K562 (cell line): Measurements from ENCODE around the gene KCNA10. TPM values are rescaled to one million over a fixed set of nuclear protein-coding genes. Genes with fewer than 3 reads are reported as not detected.

Experiments
- CSDE1 ChIP-seq, 2 experiments: fragments of 450-650 bp; IDR thresholded peaks; 2 replicates each; pipeline ENCODE4 v1.6.1; 2016; ENCODE audit warnings: mild to moderate bottlenecking in 1 of 2
- ELF2 ChIP-seq: fragments of 250-450 bp; sonication (Bioruptor Pico); IDR thresholded peaks from 2 replicates; pipeline ENCODE4 v1.5.0; 2021; ENCODE audit warnings: mild to moderate bottlenecking
- ESRRB ChIP-seq: fragments of 250-450 bp; sonication (Bioruptor Pico); IDR thresholded peaks from 2 replicates; pipeline ENCODE4 v1.5.0; 2020; ENCODE audit warnings: mild to moderate bottlenecking, moderate library complexity, borderline replicate concordance
- MAFG ChIP-seq: fragments of 450-650 bp; conservative IDR thresholded peaks from 2 replicates; pipeline ENCODE4 v1.6.1; 2016; ENCODE audit warnings: missing genetic modification characterization, missing compliant biosample characterization
- MED1 ChIP-seq: sonication (generic); formaldehyde crosslinking; IDR thresholded peaks from 2 replicates; pipeline ENCODE4 v1.8.1; 2023; ENCODE audit warnings: missing genetic modification reagents, borderline replicate concordance
- MEIS2 ChIP-seq: fragments of 450-650 bp; IDR thresholded peaks from 2 replicates; pipeline ENCODE4 v1.6.1; 2014; ENCODE audit warnings: mild to moderate bottlenecking; ENCODE audit not compliant: partially characterized antibody
- MTA2 ChIP-seq: fragments of 450-650 bp; IDR thresholded peaks from 2 replicates; pipeline ENCODE4 v1.6.1; 2016; ENCODE audit warnings: low read depth
- PHB2 ChIP-seq: fragments of 450-650 bp; IDR thresholded peaks from 2 replicates; pipeline ENCODE4 v1.6.1; 2017; ENCODE audit warnings: low read depth
- U2AF2 ChIP-seq: fragments of 200-400 bp; formaldehyde crosslinking; optimal IDR thresholded peaks from 2 replicates; pipeline ENCODE3; 2017; ENCODE audit warnings: low read depth, mild to moderate bottlenecking, low read length
- ZBTB7A ChIP-seq: IDR thresholded peaks from 2 replicates; pipeline ENCODE4 v1.6.1; 2011; ENCODE audit warnings: low read depth, mild to moderate bottlenecking, low read length, moderate library complexity, borderline replicate concordance; ENCODE audit not compliant: control insufficient read depth
- ZNF696 ChIP-seq: fragments of 250-450 bp; sonication (Bioruptor Pico); conservative IDR thresholded peaks from 2 replicates; pipeline ENCODE4 v1.4.0; 2020; ENCODE audit warnings: mild to moderate bottlenecking, moderate library complexity
- ZNF778 ChIP-seq: fragments of 450-650 bp; formaldehyde crosslinking; IDR thresholded peaks from 2 replicates; pipeline ENCODE4 v1.4.0; 2020; ENCODE audit warnings: mild to moderate bottlenecking, moderate library complexity
- polyA plus RNA-seq, 8 experiments: library from polyadenylated mRNA; depleted of rRNA in 4 of 8; stranded (reverse) in 5 of 8; unstranded in 3 of 8; fragments of >200 nt; fragmentation: Nextera tagmentation in 2 of 8; fragmentation: Illumina TruSeq in 1 of 8; extraction: Ambion mirVana in 2 of 8; extraction: Trizol in 1 of 8; gene quantifications; 2 replicates each; pipeline versions ENCODE4 v1.2.1 to v1.2.3, GENCODE V29; 2011 to 2014; ENCODE audit warnings: inconsistent platforms in 1 of 8, missing spikeins in 1 of 8
- total RNA-seq, 7 experiments: library from RNA; depleted of rRNA in 6 of 7; stranded (reverse); fragments of >200 nt in 6 of 7; fragmentation: Illumina TruSeq in 2 of 7; extraction: Trizol in 2 of 7; gene quantifications; 2 replicates each; pipeline versions ENCODE4 v1.2.1 to v1.2.3, GENCODE V29; 2011 to 2021; ENCODE audit warnings: low replicate concordance in 1 of 7
- TF ChIP-seq, protein P1 (sequence below), 2 experiments: IDR thresholded peaks; 2 replicates each; pipeline ENCODE4 v1.6.1; 2012; ENCODE audit warnings: improper control_type of control experiment in 2 of 2, low read depth in 2 of 2, low read length in 2 of 2, borderline replicate concordance in 1 of 2
- TF ChIP-seq, protein P2 (sequence below): IDR thresholded peaks from 2 replicates; pipeline ENCODE4 v1.6.1; 2011; ENCODE audit not compliant: insufficient read length; ENCODE audit errors: extremely low read depth
- TF ChIP-seq, protein P3 (sequence below), 2 experiments: fragments of 450-650 bp; IDR thresholded peaks; 2 replicates each; pipeline ENCODE4 v1.6.1; 2018; ENCODE audit warnings: mild to moderate bottlenecking in 2 of 2, low read depth in 1 of 2; ENCODE audit not compliant: partially characterized antibody in 2 of 2
- TF ChIP-seq, protein P4 (sequence below), 2 experiments: IDR thresholded peaks; 2 replicates each; pipeline ENCODE4 v1.6.1; 2011; ENCODE audit warnings: borderline replicate concordance in 1 of 2, control low read depth in 1 of 2, low read depth in 1 of 2, low read length in 1 of 2, mild to moderate bottlenecking in 1 of 2, mixed read lengths in 1 of 2, moderate library complexity in 1 of 2; ENCODE audit not compliant: insufficient read depth in 1 of 2, insufficient read length in 1 of 2, poor library complexity in 1 of 2, severe bottlenecking in 1 of 2; ENCODE audit errors: extremely low read depth in 1 of 2
- TF ChIP-seq, protein P5 (sequence below): sonication (generic); formaldehyde crosslinking; IDR thresholded peaks from 2 replicates; pipeline ENCODE4 v1.5.0; 2020; ENCODE audit warnings: missing genetic modification reagents

Gene KCNA10
- total and polyA plus RNA-seq, 9 of the 15 experiments (the other 6 are each of a cell fraction or from before 2014, with no cell fraction given) = not detected

DNA sequence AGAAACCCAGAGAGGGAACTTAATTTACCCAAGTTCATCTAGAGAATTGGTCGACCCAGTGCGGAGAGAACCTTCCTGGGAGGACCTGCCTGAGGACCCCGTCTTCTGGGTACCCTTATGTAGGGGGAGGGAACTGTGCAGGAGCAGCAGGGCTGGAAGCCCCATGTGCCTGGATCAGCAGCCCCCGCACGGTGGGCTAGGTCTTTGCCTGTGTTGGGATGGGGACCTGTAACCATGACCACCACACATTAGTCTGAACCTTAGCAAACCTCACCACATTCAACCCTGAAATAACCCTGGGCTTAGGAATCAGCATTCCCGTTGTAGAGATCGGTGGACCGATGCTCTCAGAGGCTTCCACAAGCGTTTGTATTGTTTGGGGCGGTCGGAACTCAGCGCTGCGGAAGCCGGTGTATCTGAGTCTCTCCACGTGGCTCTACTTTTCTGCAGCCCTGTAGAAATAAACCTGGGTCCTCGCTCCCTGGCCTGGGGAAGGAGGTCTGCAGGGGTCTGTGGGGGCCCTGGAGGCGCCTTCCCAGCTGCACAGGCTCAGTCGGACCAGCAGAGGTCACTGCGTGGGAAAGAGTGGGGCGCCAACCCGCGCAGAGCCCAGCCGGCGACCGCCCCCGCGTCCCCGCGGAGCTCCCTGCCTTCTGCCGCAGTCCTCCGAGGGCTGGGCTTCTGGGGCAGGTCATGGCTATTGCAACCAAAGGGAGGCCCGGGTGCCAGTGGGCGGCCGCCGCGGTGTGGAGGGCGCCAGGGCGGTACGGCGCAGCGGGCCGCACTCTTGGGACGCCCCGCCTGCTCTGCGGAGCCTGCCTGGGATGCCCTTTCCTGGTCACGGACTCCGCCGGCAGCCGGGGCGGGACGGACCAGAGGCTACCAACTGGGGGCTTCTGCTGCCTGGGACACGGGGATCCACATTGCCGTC, 36.2 kb upstream of the KCNA10 start (continued):
- TF ChIP-seq, protein P1, sequence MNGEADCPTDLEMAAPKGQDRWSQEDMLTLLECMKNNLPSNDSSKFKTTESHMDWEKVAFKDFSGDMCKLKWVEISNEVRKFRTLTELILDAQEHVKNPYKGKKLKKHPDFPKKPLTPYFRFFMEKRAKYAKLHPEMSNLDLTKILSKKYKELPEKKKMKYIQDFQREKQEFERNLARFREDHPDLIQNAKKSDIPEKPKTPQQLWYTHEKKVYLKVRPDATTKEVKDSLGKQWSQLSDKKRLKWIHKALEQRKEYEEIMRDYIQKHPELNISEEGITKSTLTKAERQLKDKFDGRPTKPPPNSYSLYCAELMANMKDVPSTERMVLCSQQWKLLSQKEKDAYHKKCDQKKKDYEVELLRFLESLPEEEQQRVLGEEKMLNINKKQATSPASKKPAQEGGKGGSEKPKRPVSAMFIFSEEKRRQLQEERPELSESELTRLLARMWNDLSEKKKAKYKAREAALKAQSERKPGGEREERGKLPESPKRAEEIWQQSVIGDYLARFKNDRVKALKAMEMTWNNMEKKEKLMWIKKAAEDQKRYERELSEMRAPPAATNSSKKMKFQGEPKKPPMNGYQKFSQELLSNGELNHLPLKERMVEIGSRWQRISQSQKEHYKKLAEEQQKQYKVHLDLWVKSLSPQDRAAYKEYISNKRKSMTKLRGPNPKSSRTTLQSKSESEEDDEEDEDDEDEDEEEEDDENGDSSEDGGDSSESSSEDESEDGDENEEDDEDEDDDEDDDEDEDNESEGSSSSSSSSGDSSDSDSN (IDR thresholded peaks at IDR 0.05; ENCODE audit: borderline replicate concordance in 1 of 2, low read depth in 2 of 2, low read length in 2 of 2) = peak in 1 of 2 experiments; percentile 83; a peak in 1 of 4 replicates
- TF ChIP-seq ELF2 (CRISPR knock-in tag) (no peak), ZNF778 (CRISPR knock-in tag) (no peak), MAFG (tag) (no peak), PHB2 (no peak), U2AF2 (no peak), ZNF696 (CRISPR knock-in tag) (no peak), CSDE1 (IDR thresholded peaks at IDR 0.05) (no peak), MTA2 (no peak), ESRRB (no peak), MEIS2 (no peak), MED1 (CRISPR knock-in tag) (no peak), ZBTB7A (peak; percentile 74; the same call in 1 of the 2 replicates)
- TF ChIP-seq, protein P2, sequence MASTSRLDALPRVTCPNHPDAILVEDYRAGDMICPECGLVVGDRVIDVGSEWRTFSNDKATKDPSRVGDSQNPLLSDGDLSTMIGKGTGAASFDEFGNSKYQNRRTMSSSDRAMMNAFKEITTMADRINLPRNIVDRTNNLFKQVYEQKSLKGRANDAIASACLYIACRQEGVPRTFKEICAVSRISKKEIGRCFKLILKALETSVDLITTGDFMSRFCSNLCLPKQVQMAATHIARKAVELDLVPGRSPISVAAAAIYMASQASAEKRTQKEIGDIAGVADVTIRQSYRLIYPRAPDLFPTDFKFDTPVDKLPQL = no peak
- TF ChIP-seq, protein P3, sequence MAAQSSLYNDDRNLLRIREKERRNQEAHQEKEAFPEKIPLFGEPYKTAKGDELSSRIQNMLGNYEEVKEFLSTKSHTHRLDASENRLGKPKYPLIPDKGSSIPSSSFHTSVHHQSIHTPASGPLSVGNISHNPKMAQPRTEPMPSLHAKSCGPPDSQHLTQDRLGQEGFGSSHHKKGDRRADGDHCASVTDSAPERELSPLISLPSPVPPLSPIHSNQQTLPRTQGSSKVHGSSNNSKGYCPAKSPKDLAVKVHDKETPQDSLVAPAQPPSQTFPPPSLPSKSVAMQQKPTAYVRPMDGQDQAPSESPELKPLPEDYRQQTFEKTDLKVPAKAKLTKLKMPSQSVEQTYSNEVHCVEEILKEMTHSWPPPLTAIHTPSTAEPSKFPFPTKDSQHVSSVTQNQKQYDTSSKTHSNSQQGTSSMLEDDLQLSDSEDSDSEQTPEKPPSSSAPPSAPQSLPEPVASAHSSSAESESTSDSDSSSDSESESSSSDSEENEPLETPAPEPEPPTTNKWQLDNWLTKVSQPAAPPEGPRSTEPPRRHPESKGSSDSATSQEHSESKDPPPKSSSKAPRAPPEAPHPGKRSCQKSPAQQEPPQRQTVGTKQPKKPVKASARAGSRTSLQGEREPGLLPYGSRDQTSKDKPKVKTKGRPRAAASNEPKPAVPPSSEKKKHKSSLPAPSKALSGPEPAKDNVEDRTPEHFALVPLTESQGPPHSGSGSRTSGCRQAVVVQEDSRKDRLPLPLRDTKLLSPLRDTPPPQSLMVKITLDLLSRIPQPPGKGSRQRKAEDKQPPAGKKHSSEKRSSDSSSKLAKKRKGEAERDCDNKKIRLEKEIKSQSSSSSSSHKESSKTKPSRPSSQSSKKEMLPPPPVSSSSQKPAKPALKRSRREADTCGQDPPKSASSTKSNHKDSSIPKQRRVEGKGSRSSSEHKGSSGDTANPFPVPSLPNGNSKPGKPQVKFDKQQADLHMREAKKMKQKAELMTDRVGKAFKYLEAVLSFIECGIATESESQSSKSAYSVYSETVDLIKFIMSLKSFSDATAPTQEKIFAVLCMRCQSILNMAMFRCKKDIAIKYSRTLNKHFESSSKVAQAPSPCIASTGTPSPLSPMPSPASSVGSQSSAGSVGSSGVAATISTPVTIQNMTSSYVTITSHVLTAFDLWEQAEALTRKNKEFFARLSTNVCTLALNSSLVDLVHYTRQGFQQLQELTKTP (IDR thresholded peaks at IDR 0.05; ENCODE audit: low read depth in 1 of 2, partially characterized antibody in 2 of 2) = no peak
- TF ChIP-seq, protein P4, sequence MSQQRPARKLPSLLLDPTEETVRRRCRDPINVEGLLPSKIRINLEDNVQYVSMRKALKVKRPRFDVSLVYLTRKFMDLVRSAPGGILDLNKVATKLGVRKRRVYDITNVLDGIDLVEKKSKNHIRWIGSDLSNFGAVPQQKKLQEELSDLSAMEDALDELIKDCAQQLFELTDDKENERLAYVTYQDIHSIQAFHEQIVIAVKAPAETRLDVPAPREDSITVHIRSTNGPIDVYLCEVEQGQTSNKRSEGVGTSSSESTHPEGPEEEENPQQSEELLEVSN (IDR thresholded peaks at IDR 0.05; ENCODE audit: borderline replicate concordance in 1 of 2, extremely low read depth in 1 of 2, insufficient read depth in 1 of 2, insufficient read length in 1 of 2, low read depth in 1 of 2, low read length in 1 of 2, poor library complexity in 1 of 2, severe bottlenecking in 1 of 2) = peak in 1 of 2 experiments; percentile 27
- TF ChIP-seq, protein P5, sequence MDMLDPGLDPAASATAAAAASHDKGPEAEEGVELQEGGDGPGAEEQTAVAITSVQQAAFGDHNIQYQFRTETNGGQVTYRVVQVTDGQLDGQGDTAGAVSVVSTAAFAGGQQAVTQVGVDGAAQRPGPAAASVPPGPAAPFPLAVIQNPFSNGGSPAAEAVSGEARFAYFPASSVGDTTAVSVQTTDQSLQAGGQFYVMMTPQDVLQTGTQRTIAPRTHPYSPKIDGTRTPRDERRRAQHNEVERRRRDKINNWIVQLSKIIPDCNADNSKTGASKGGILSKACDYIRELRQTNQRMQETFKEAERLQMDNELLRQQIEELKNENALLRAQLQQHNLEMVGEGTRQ (CRISPR knock-in tag) = no peak
